Erythroblast (primary cell): ENCODE data around the gene MMP20.

ENCODE experiments used
- DNase-seq, 2 experiments: peaks; one replicate each; lab custom pipeline; 2025; lab: John Stamatoyannopoulos, UW
- GATA1 ChIP-seq: IDR thresholded peaks from 2 replicates; pipeline ENCODE4 v1.6.1; 2011; ENCODE audit warnings: low read depth, mild to moderate bottlenecking, control low read depth, low read length, moderate library complexity
- POLR2A ChIP-seq: IDR thresholded peaks from 2 replicates; pipeline ENCODE4 v1.6.1; 2011; ENCODE audit warnings: mild to moderate bottlenecking, low read length

The MMP20 gene

GRCh38 chr11:102577182-102577581 lies 48.0 kb downstream of the MMP20 start:
- DNase-seq = no peak
- TF ChIP-seq GATA1 (no peak), POLR2A (no peak)

- TF ChIP-seq POLR2A = no peak
- no peak for TF ChIP-seq GATA1
- DNase-seq = no peak
Measured at GRCh38 chr11:102576350-102576749, 48.8 kb downstream of the MMP20 start.

GRCh38 chr11:102575012-102575411 lies 50.1 kb downstream of the MMP20 start:
- no peak for DNase-seq
- TF ChIP-seq GATA1 (no peak), POLR2A (no peak)

- DNase-seq = no peak
- no peak for TF ChIP-seq GATA1
- TF ChIP-seq POLR2A = no peak
Measured at GRCh38 chr11:102573851-102574250, 51.3 kb downstream of the MMP20 start.

GRCh38 chr11:102572554-102573220 lies 52.4 kb downstream of the MMP20 start:
- no peak for DNase-seq
- no peak for TF ChIP-seq POLR2A

- DNase-seq = no peak
- no peak for TF ChIP-seq GATA1
- TF ChIP-seq POLR2A = no peak
Measured at GRCh38 chr11:102568851-102569250, 56.3 kb downstream of the MMP20 start.

GRCh38 chr11:102566112-102566511 lies 59.0 kb downstream of the MMP20 start:
- no peak for DNase-seq
- TF ChIP-seq GATA1 (no peak), POLR2A (no peak)

GRCh38 chr11:102564110-102564509 lies 61.0 kb downstream of the MMP20 start:
- DNase-seq = peak in 1 of 2 experiments; percentile 31
- TF ChIP-seq GATA1 (no peak), POLR2A (no peak)

- no peak for DNase-seq
- TF ChIP-seq POLR2A (no peak), GATA1 (no peak)
Measured at GRCh38 chr11:102561636-102562035, 63.5 kb downstream of the MMP20 start.

GRCh38 chr11:102560555-102561011 lies 64.5 kb downstream of the MMP20 start:
- peak; percentile 1 to 8 for DNase-seq
- TF ChIP-seq GATA1 (no peak), POLR2A (no peak)

GRCh38 chr11:102559839-102560238 lies 65.3 kb downstream of the MMP20 start:
- no peak for DNase-seq
- no peak for TF ChIP-seq POLR2A
- no peak for TF ChIP-seq GATA1

GRCh38 chr11:102555091-102555490 lies 70.0 kb downstream of the MMP20 start:
- no peak for DNase-seq
- no peak for TF ChIP-seq GATA1
- TF ChIP-seq POLR2A = no peak

- no peak for DNase-seq
- no peak for TF ChIP-seq GATA1
- TF ChIP-seq POLR2A = no peak
Measured at GRCh38 chr11:102553835-102554282, 71.3 kb downstream of the MMP20 start.

GRCh38 chr11:102552447-102553194 lies 72.5 kb downstream of the MMP20 start:
- TF ChIP-seq POLR2A (no peak), GATA1 (no peak)
- DNase-seq = no peak
